CD4-positive, alpha-beta T cell (primary cell): Measurements from ENCODE around the gene RFWD3. TPM values are rescaled to one million over a fixed set of nuclear protein-coding genes. Genes with fewer than 3 reads are reported as not detected.

ENCODE experiments used
- ATAC-seq: fragments of 200-7000 bp; cut with Tn5 transposase; one replicate; pipeline ENCODE4 v1.10.0; 2022; ENCODE audit warnings: mild to moderate bottlenecking; ENCODE audit not compliant: poor library complexity
- CTCF ChIA-PET: fragments of 350-600 bp; sonication (Branson Sonifier 250); formaldehyde crosslinking; loops from one replicate; lab custom pipeline; 2021; ENCODE audit warnings: antibody characterized with exemption, inconsistent platforms; lab: Charles Lee
- POLR2A ChIA-PET: fragments of 350-600 bp; sonication (Branson Sonifier 250); formaldehyde crosslinking; loops from one replicate; lab custom pipeline; 2021; ENCODE audit warnings: antibody characterized with exemption, inconsistent platforms; lab: Charles Lee
- DNase-seq, 14 experiments: peaks; one replicate each; pipeline ENCODE4 v3.0.0-alpha.2; 2013 to 2020; ENCODE audit warnings: mixed read lengths in 2 of 14
- H3K27ac ChIP-seq, 2 donors: one replicate each; pipeline versions ENCODE4 v1.5.1 to v1.7.0; 2013; ENCODE audit warnings: low read length in 2 of 2, low read depth in 1 of 2, mild to moderate bottlenecking in 1 of 2
- H3K27me3 ChIP-seq, 2 experiments: 1 replicate in 1 of 2; 2 replicates in 1 of 2; pipeline versions ENCODE4 v1.6.1 to v1.7.0; 2013; ENCODE audit warnings: low read length in 2 of 2, control low read depth in 1 of 2, mild to moderate bottlenecking in 1 of 2, moderate library complexity in 1 of 2; ENCODE audit not compliant: insufficient read depth in 2 of 2, control insufficient read depth in 1 of 2
- H3K36me3 ChIP-seq: one replicate; pipeline ENCODE4 v1.6.1; 2013; ENCODE audit warnings: low read length, control low read depth; ENCODE audit not compliant: insufficient read depth
- H3K4me1 ChIP-seq: one replicate; pipeline ENCODE4 v1.6.1; 2013; ENCODE audit warnings: low read length, control low read depth; ENCODE audit not compliant: insufficient read depth
- H3K4me3 ChIP-seq: one replicate; pipeline ENCODE4 v1.5.1; 2013; ENCODE audit warnings: mild to moderate bottlenecking, low read length, moderate library complexity
- H3K9me3 ChIP-seq, 2 experiments: 1 replicate in 1 of 2; 2 replicates in 1 of 2; pipeline versions ENCODE4 v1.6.1 to v1.7.0; 2013; ENCODE audit warnings: low read length in 2 of 2, mild to moderate bottlenecking in 2 of 2, control low read depth in 1 of 2, moderate library complexity in 1 of 2; ENCODE audit not compliant: control insufficient read depth in 1 of 2, insufficient read depth in 1 of 2
- H3K27ac Mint-ChIP-seq: one replicate; pipeline ENCODE4 v1.8.0; 2020; ENCODE audit warnings: mixed read lengths
- H3K27me3 Mint-ChIP-seq: one replicate; pipeline ENCODE4 v1.8.0; 2021; ENCODE audit warnings: mixed read lengths
- H3K36me3 Mint-ChIP-seq: one replicate; pipeline ENCODE4 v1.8.0; 2021; ENCODE audit warnings: low read depth, mixed read lengths
- H3K4me1 Mint-ChIP-seq: one replicate; pipeline ENCODE4 v1.8.0; 2021; ENCODE audit warnings: low read depth, mixed read lengths
- H3K4me3 Mint-ChIP-seq: one replicate; pipeline ENCODE4 v1.8.0; 2020; ENCODE audit warnings: mild to moderate bottlenecking, mixed read lengths
- H3K9me3 Mint-ChIP-seq: one replicate; pipeline ENCODE4 v1.8.0; 2020; ENCODE audit warnings: mixed read lengths
- CTCF ChIP-seq: fragments of 200-600 bp; IDR thresholded peaks from one replicate; pipeline ENCODE4 v1.8.0; 2022; ENCODE audit warnings: antibody characterized with exemption, mild to moderate bottlenecking
- intact Hi-C, 2 experiments: fragments of 100-400 bp; cut with DNase I in 1 of 2; cut with micrococcal nuclease in 1 of 2; formaldehyde crosslinking; loops; one replicate each; pipeline versions ENCODE4 v1.15.1 to v1.9.0; 2023 to 2025; cut with DNase I, micrococcal nuclease
- total RNA-seq, 174 experiments: library from RNA in 2 of 174; stranded (reverse) in 2 of 174; gene quantifications; one replicate each; pipeline ENCODE4 v1.2.3 and lab custom pipeline; 2021 to 2026

Gene RFWD3
- total RNA-seq, 2 experiments from 2014 or later = 44.9 to 47.0 TPM

GRCh38 chr16:74605746-74606520 lies 60.7 kb downstream of the RFWD3 start:
- Histone ChIP-seq H3K27me3 (no peaks in the 10 kb centered on the region), H3K27ac (peak overlapping the region; percentile 85 to 91), H3K4me3 (peak overlapping the region; percentile 92), H3K4me1 (peaks cover 62% of the 10 kb centered on the region), H3K9me3 (no peaks in the 10 kb centered on the region), H3K36me3 (no peaks in the 10 kb centered on the region)
- H3K4me1 Mint-ChIP-seq = peaks cover 70% of the 10 kb centered on the region
- H3K27ac Mint-ChIP-seq = peak overlapping the region; percentile 95
- H3K4me3 Mint-ChIP-seq = peak overlapping the region; percentile 95
- CTCF ChIA-PET = no interaction called here
- H3K36me3 Mint-ChIP-seq = peaks cover 20% of the 10 kb centered on the region
- no peak for TF ChIP-seq CTCF
- intact Hi-C loops = loop anchor here (2.0 to 10.0 kb wide), 6 partner anchors 37 to 1941 kb away; partner anchors contain the start of genes PSMD7 (in 2 of the 2) and RFWD3 (in 1 of the 2)
- ATAC-seq (no peak), DNase-seq (peak in 2 of 14 experiments; percentile 2 to 18)
- POLR2A ChIA-PET = interaction anchor here (0.7 to 2.5 kb wide), 16 partner anchors 9 to 107 kb away, joined by 3 to 24 read pairs (median 7); partner anchors contain the start of gene RFWD3
- no peaks in the 10 kb centered on the region for H3K27me3 Mint-ChIP-seq
- H3K9me3 Mint-ChIP-seq = no peaks in the 10 kb centered on the region

DNA sequence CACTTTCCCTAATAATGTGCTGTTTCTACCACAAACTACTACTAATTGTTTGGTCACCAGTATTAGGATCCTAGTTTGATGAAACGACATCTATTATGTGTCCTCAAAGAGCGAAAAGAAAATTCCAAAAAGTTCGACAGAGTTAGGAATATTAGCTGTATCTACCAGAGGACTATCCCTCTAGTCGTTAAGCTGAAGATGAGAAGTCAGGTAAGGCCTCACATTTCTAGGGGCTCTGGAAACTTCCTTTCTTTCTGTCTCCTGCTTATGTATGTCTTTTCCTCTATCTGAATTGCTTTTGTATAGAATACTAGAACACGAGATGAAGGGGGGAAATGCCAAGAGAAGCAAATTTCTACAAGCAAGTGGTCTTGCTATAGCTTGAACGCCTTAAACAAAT lies 61.3 kb downstream of the RFWD3 start:
- intact Hi-C loops = loop anchor here (5.0 to 10.0 kb wide), 3 partner anchors 241 to 1941 kb away; partner anchors contain the start of gene PSMD7 (in 2 of the 2)
- peaks cover 76% of the 10 kb centered on the region for H3K4me1 Mint-ChIP-seq
- no peaks in the 10 kb centered on the region for H3K9me3 Mint-ChIP-seq
- H3K36me3 ChIP-seq = no peaks in the 10 kb centered on the region
- peak overlapping the region in 1 of 2 donors; percentile 91 for H3K27ac ChIP-seq
- no peaks in the 10 kb centered on the region for H3K9me3 ChIP-seq
- peaks cover 25% of the 10 kb centered on the region for H3K36me3 Mint-ChIP-seq
- ATAC-seq (no peak), DNase-seq (no peak)
- H3K4me1 ChIP-seq = peaks cover 61% of the 10 kb centered on the region
- H3K27ac Mint-ChIP-seq = peak overlapping the region; percentile 95
- no peaks in the 10 kb centered on the region for H3K27me3 ChIP-seq
- CTCF ChIA-PET = no interaction called here
- H3K4me3 ChIP-seq = peak overlapping the region; percentile 92
- no peak for TF ChIP-seq CTCF
- H3K27me3 Mint-ChIP-seq = no peaks in the 10 kb centered on the region
- POLR2A ChIA-PET = interaction anchor here (0.6 to 1.0 kb wide), 3 partner anchors 13 to 38 kb away, joined by 3 read pairs; no protein-coding TSS in a partner anchor
- peak overlapping the region; percentile 95 for H3K4me3 Mint-ChIP-seq

DNA sequence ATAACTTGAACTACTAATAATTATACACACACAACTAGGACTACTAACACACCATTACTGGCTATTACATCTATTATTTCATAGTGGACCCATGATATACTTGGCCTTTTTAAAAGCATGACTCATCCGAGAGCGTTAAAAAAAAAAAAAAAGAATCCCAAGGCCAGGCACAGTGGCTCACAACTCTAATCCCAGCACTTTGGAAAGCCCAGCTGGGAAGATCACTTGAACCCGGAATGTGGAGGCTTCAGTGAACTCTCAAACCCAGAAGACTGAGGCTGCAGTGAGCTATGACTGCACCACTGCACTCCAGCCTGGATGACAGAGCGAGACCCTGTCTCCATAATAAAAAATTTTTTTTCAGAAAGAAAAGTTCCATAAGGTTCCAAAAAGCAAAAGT lies 62.8 kb downstream of the RFWD3 start:
- peaks cover 3% of the 10 kb centered on the region for H3K36me3 ChIP-seq
- POLR2A ChIA-PET = interaction anchor here (0.6 kb wide), 1 partner anchor 64 kb away, joined by 3 read pairs; no protein-coding TSS in a partner anchor
- intact Hi-C loops = loop anchor here in 1 of 2 experiments (10.0 kb wide), 2 partner anchors 239 to 1939 kb away; no protein-coding TSS in a partner anchor
- Mint-ChIP-seq H3K27me3 (no peaks in the 10 kb centered on the region), H3K27ac (peak overlapping the region; percentile 95), H3K36me3 (peaks cover 38% of the 10 kb centered on the region), H3K9me3 (no peaks in the 10 kb centered on the region), H3K4me3 (peak overlapping the region; percentile 95), H3K4me1 (peaks cover 82% of the 10 kb centered on the region)
- no peak overlapping the region for H3K4me3 ChIP-seq
- H3K4me1 ChIP-seq = peaks cover 59% of the 10 kb centered on the region
- H3K27ac ChIP-seq = no peak overlapping the region
- CTCF ChIA-PET = no interaction called here
- H3K27me3 ChIP-seq = no peaks in the 10 kb centered on the region
- H3K9me3 ChIP-seq = no peaks in the 10 kb centered on the region
- ATAC-seq = no peak
- TF ChIP-seq CTCF = no peak
- no peak for DNase-seq
